Measurements from ENCODE around the gene MAST4. TPM values are rescaled to one million over a fixed set of nuclear protein-coding genes. Genes with fewer than 3 reads are reported as not detected.

The MAST4 gene
- polyA plus RNA-seq, 1 experiment, result 4.0 TPM

GRCh38 chr5:66876266-66876807, 280.1 kb downstream of the MAST4 start:
- Histone ChIP-seq H3K36me3 (ENCODE audit: control insufficient read depth, insufficient read depth, low read length) (no peaks in the 10 kb centered on the region), H3K27me3 (ENCODE audit: control insufficient read depth, insufficient read depth, low read length) (no peaks in the 10 kb centered on the region), H3K4me3 (ENCODE audit: low read depth, low read length) (no peak overlapping the region)
- no peak for TF ChIP-seq CTCF (IDR thresholded peaks at IDR 0.05; ENCODE audit: insufficient read depth, low read depth, low read length)
- CTCF ChIA-PET, result interaction anchor here (1.9 kb wide), 1 partner anchor 11 kb away, joined by 5 read pairs; no protein-coding TSS in a partner anchor
- DNase-seq (ENCODE audit: low read depth), result no peak
- POLR2A ChIA-PET, result no interaction called here

- no peaks in the 10 kb centered on the region for H3K27me3 ChIP-seq (ENCODE audit: control insufficient read depth, insufficient read depth, low read length)
- no peak overlapping the region for H3K4me3 ChIP-seq (ENCODE audit: low read depth, low read length)
- TF ChIP-seq CTCF (IDR thresholded peaks at IDR 0.05; ENCODE audit: insufficient read depth, low read depth, low read length), result no peak
- POLR2A ChIA-PET, result no interaction called here
- CTCF ChIA-PET, result no interaction called here
- H3K36me3 ChIP-seq (ENCODE audit: control insufficient read depth, insufficient read depth, low read length), result no peaks in the 10 kb centered on the region
- no peak for DNase-seq (ENCODE audit: low read depth)
Observed at GRCh38 chr5:66877843-66878242, 281.6 kb downstream of the MAST4 start.

DNA sequence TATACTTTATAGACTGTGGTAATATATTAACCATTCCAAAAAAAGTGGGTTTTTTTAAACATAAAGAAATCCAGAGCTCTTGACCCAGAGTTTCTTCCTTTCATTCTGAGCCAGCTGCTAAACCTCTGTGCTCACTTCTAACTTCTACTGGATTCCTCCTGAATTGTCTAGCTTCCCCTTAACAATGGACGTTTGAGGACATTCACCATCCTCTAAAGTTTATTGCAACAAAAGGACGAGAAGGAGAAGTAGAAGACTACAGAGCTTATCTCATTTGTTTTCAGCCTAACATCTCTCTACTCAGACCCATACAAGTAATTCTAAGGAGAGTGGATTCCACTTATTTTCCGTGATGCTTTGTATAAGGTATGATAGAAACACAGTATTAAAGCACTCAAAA, 284.2 kb downstream of the MAST4 start:
- no peak overlapping the region for H3K4me3 ChIP-seq (ENCODE audit: low read depth, low read length)
- TF ChIP-seq CTCF (IDR thresholded peaks at IDR 0.05; ENCODE audit: insufficient read depth, low read depth, low read length), result no peak
- DNase-seq (ENCODE audit: low read depth), result no peak
- H3K36me3 ChIP-seq (ENCODE audit: control insufficient read depth, insufficient read depth, low read length), result no peaks in the 10 kb centered on the region
- POLR2A ChIA-PET, result no interaction called here
- H3K27me3 ChIP-seq (ENCODE audit: control insufficient read depth, insufficient read depth, low read length), result no peaks in the 10 kb centered on the region; the same call in 1 of the 2 replicates
- CTCF ChIA-PET, result interaction anchor here (1.0 kb wide), 1 partner anchor 17 kb away, joined by 3 read pairs; no protein-coding TSS in a partner anchor

- no peaks in the 10 kb centered on the region; the same call in 1 of the 2 replicates for H3K27me3 ChIP-seq (ENCODE audit: control insufficient read depth, insufficient read depth, low read length)
- ChIA-PET CTCF (no interaction called here), POLR2A (no interaction called here)
- no peak for DNase-seq (ENCODE audit: low read depth)
- no peak overlapping the region for H3K4me3 ChIP-seq (ENCODE audit: low read depth, low read length)
- H3K36me3 ChIP-seq (ENCODE audit: control insufficient read depth, insufficient read depth, low read length), result no peaks in the 10 kb centered on the region
- no peak for TF ChIP-seq CTCF (IDR thresholded peaks at IDR 0.05; ENCODE audit: insufficient read depth, low read depth, low read length)
Observed at GRCh38 chr5:66881480-66882161, 285.4 kb downstream of the MAST4 start.

- POLR2A ChIA-PET, result no interaction called here
- Histone ChIP-seq H3K36me3 (ENCODE audit: control insufficient read depth, insufficient read depth, low read length) (no peaks in the 10 kb centered on the region), H3K27me3 (ENCODE audit: control insufficient read depth, insufficient read depth, low read length) (no peaks in the 10 kb centered on the region; the same call in 1 of the 2 replicates), H3K4me3 (ENCODE audit: low read depth, low read length) (no peak overlapping the region)
- CTCF ChIA-PET, result interaction anchor here (0.9 kb wide), 1 partner anchor 68 kb away, joined by 3 read pairs; no protein-coding TSS in a partner anchor
- no peak for DNase-seq (ENCODE audit: low read depth)
- TF ChIP-seq CTCF (IDR thresholded peaks at IDR 0.05; ENCODE audit: insufficient read depth, low read depth, low read length), result no peak
Observed at GRCh38 chr5:66882606-66883227, 286.5 kb downstream of the MAST4 start.

Data from BJ (cell line).